ENCODE data around the gene MEF2C. TPM values are rescaled to one million over a fixed set of nuclear protein-coding genes. Genes with fewer than 3 reads are reported as not detected.
A peak's percentile ranks its signal among the peaks of the same experiment; 100 is the strongest.

Gene MEF2C
- total and polyA plus RNA-seq, 2 experiments from 2014 or later = 107 to 175 TPM

DNA sequence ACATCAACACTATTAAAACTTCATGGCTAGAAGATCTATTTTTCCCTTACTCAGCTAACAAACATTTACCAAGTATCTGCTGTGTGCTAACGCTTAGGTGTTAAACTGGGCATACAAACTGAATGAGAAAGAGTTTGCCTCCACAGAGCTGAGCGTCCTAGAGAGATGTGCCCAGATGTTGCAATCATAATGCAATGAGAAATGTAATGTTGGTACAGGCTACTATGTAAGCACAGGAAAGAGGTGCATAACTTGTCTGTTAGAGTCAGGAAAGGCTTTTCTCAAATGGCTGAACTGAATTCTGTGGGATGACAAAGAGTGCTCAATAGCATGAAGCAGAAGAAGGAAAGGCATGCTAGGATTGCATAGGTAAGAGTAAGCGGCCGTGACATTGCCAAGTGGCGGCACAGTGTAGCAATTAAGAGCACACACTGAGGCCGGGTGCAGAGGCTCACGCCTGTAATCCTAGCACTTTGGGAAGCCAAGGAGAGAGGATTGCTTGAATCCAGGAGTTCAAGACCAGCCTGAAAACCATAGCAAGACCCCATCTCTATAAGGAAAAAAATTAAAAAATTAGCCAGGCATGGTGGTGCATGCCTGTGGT is 137.8 kb downstream of the MEF2C start:
- Histone ChIP-seq H3K4me3 (no peak overlapping the region), H3K4me1 (ENCODE audit: low read depth) (no peaks in the 10 kb centered on the region), H3K27me3 (no peaks in the 10 kb centered on the region), H3K36me3 (peaks cover 57% of the 10 kb centered on the region), H3K9me3 (ENCODE audit: low read depth) (no peaks in the 10 kb centered on the region), H3K27ac (peak overlapping the region; percentile 11)
- TF ChIP-seq, protein P1, sequence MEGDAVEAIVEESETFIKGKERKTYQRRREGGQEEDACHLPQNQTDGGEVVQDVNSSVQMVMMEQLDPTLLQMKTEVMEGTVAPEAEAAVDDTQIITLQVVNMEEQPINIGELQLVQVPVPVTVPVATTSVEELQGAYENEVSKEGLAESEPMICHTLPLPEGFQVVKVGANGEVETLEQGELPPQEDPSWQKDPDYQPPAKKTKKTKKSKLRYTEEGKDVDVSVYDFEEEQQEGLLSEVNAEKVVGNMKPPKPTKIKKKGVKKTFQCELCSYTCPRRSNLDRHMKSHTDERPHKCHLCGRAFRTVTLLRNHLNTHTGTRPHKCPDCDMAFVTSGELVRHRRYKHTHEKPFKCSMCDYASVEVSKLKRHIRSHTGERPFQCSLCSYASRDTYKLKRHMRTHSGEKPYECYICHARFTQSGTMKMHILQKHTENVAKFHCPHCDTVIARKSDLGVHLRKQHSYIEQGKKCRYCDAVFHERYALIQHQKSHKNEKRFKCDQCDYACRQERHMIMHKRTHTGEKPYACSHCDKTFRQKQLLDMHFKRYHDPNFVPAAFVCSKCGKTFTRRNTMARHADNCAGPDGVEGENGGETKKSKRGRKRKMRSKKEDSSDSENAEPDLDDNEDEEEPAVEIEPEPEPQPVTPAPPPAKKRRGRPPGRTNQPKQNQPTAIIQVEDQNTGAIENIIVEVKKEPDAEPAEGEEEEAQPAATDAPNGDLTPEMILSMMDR (IDR thresholded peaks at IDR 0.05; ENCODE audit: low read depth, low read length) = no peak
- DNase-seq (ENCODE audit: low read depth in 1 of 2, low spot score in 1 of 2) = peak in 1 of 2 donors; percentile 29

DNA sequence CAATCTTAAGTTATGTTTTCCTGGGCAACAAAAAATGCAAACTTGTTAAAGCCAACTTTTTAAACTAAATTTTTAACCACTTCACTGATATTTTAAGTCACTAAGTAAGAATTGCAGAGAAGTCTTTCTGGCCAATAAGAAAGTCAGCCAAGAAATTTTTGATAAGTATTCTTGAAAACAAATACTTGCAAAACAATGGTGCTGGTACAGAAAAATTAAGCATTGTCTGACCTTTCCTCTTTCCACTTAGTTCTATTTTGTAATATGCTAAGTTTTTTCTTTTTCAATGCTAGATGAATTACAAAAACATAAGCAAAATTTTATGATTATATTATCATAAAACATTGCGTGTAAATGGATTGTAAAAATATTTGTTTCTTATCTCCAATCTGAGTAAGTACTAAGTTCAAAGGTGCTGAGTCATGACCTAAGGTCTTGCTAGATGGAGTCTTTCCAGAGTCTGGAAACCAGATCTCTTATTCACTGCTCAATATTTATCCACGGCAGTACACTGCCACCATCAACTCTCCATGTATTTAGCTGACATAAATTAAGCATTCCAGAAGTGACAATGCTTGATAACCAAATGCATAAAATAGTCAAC is 139.7 kb downstream of the MEF2C start:
- Histone ChIP-seq H3K9me3 (ENCODE audit: low read depth) (no peaks in the 10 kb centered on the region), H3K4me3 (no peak overlapping the region), H3K36me3 (peaks cover 40% of the 10 kb centered on the region), H3K27ac (no peak overlapping the region), H3K27me3 (no peaks in the 10 kb centered on the region), H3K4me1 (ENCODE audit: low read depth) (peaks cover 3% of the 10 kb centered on the region)
- DNase-seq (ENCODE audit: low read depth in 1 of 2, low spot score in 1 of 2) = peak in 1 of 2 donors; percentile 21
- TF ChIP-seq, protein P1 (IDR thresholded peaks at IDR 0.05; ENCODE audit: low read depth, low read length) = no peak

DNA sequence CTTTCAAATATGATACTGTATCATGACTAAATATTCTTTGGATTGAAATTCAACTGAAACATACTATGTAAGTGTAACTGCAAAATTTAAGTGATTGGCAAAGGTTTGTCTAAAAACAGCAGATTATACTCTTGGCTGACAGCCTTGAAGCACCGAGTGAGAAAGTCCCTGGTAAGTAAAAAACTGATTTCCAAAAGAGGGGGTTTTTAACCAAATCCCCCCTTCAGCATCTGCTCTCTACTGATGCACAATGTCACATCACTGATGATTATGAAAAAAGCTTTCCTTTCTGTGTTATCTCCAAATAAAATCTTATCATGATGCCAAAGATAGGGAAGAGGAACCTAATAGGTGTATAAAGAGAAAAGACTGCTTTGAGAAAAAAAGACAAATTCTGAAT is 141.0 kb downstream of the MEF2C start:
- Histone ChIP-seq H3K36me3 (peaks cover 32% of the 10 kb centered on the region), H3K9me3 (ENCODE audit: low read depth) (no peaks in the 10 kb centered on the region), H3K27ac (no peak overlapping the region), H3K4me3 (no peak overlapping the region), H3K4me1 (ENCODE audit: low read depth) (peaks cover 8% of the 10 kb centered on the region), H3K27me3 (no peaks in the 10 kb centered on the region)
- TF ChIP-seq, protein P1 (IDR thresholded peaks at IDR 0.05; ENCODE audit: low read depth, low read length) = no peak
- no peak for DNase-seq (ENCODE audit: low read depth in 1 of 2, low spot score in 1 of 2)

DNA sequence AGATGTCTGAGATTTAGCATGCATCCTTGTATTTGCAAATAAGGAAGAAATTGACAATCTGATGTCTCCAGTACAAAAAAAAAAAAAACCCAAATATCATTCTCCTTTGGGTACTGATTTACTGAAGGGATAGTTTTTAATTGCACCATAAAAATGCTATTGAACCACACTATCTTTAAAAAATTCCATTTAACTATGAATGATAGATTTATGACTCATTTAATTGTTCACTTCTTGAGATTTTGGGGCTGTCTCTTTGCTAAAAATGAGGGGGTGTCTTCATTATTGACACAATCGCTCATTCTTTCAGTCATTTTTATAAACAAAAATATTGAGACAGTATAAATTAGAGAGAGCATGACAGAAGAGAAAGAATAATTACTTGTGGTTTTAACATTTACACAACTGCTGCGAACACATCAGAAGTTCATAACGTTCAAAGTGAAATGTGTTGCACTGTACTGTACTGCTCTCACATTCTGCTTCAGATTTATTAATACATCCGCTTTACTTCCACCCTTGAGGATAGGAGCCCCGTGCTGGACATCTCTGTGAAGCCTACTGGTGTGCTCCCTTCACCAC is 142.3 kb downstream of the MEF2C start:
- Histone ChIP-seq H3K9me3 (ENCODE audit: low read depth) (no peaks in the 10 kb centered on the region), H3K27ac (no peak overlapping the region), H3K4me1 (ENCODE audit: low read depth) (peaks cover 8% of the 10 kb centered on the region), H3K27me3 (no peaks in the 10 kb centered on the region), H3K4me3 (no peak overlapping the region), H3K36me3 (peaks cover 22% of the 10 kb centered on the region)
- DNase-seq (ENCODE audit: low read depth in 1 of 2, low spot score in 1 of 2) = no peak
- TF ChIP-seq, protein P1 (IDR thresholded peaks at IDR 0.05; ENCODE audit: low read depth, low read length) = no peak

DNA sequence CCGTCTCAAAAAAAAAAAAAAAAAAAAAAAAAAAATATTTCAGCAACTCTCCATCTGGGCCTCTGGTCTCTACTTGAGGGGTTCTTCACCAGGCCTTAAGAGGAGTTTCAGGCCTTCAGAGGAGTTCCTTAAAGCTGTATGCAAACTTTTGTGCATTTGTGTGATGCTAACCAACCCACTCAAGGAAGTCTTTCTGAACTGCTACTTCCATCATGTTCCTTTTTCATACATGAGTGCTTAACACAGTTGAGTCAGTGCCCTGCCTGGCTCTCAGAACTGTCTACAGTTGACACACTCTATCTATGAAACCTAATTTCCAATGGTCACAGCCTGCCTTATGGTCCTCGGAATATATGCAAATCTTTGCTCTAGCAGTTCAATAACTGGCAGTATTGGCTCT is 146.5 kb downstream of the MEF2C start:
- Histone ChIP-seq H3K4me3 (no peak overlapping the region), H3K4me1 (ENCODE audit: low read depth) (peaks cover 24% of the 10 kb centered on the region), H3K27me3 (no peaks in the 10 kb centered on the region), H3K27ac (no peak overlapping the region), H3K9me3 (ENCODE audit: low read depth) (no peaks in the 10 kb centered on the region), H3K36me3 (peaks cover 1% of the 10 kb centered on the region)
- DNase-seq (ENCODE audit: low read depth in 1 of 2, low spot score in 1 of 2) = no peak
- TF ChIP-seq, protein P1 (IDR thresholded peaks at IDR 0.05; ENCODE audit: low read depth, low read length) = no peak

Measured in cardiac muscle cell (in vitro differentiated cells and primary cell).